Kidney (tissue), 22 donors: ENCODE measurements around the gene EFEMP1. TPM values are rescaled to one million over a fixed set of nuclear protein-coding genes. Genes with fewer than 3 reads are reported as not detected.

Source experiments
- DNase-seq, 5 donors: peaks; one replicate each; pipeline ENCODE4 v3.0.0-alpha.2; 2013 to 2020
- FAIRE-seq: peaks from 2 replicates; lab custom pipeline; 2012; peaks lifted over from hg19 to GRCh38; lab: Jason Lieb, UNC
- H3K27ac ChIP-seq, 2 donors: one replicate each; pipeline ENCODE4 v1.7.0; 2013; ENCODE audit warnings: low read depth in 2 of 2, low read length in 2 of 2, inconsistent platforms in 1 of 2
- H3K27me3 ChIP-seq: one replicate; pipeline ENCODE4 v1.7.1; 2013; ENCODE audit warnings: low read length, inconsistent platforms; ENCODE audit not compliant: control insufficient read depth, insufficient read depth
- H3K36me3 ChIP-seq, 3 donors: one replicate each; pipeline versions ENCODE4 v1.7.0 to v1.7.1; 2013; ENCODE audit warnings: low read length in 3 of 3, control low read depth in 1 of 3, inconsistent platforms in 1 of 3; ENCODE audit not compliant: insufficient read depth in 3 of 3, control insufficient read depth in 2 of 3
- H3K4me1 ChIP-seq, 3 donors: one replicate each; pipeline versions ENCODE4 v1.7.0 to v1.7.1; 2013; ENCODE audit warnings: low read length in 3 of 3, inconsistent platforms in 1 of 3, low read depth in 1 of 3; ENCODE audit not compliant: control insufficient read depth in 2 of 3, insufficient read depth in 2 of 3
- H3K4me3 ChIP-seq, 3 donors: one replicate each; pipeline versions ENCODE4 v1.7.0 to v1.8.1; 2013; ENCODE audit warnings: low read length in 3 of 3, control low read depth in 1 of 3, inconsistent platforms in 1 of 3
- H3K9ac ChIP-seq, 3 donors: one replicate each; pipeline versions ENCODE4 v1.7.0 to v1.7.1; 2013; ENCODE audit warnings: low read length in 3 of 3, control low read depth in 1 of 3, inconsistent platforms in 1 of 3
- H3K9me3 ChIP-seq, 3 donors: one replicate each; pipeline versions ENCODE4 v1.7.0 to v1.7.1; 2013; ENCODE audit warnings: low read length in 3 of 3, control low read depth in 1 of 3, inconsistent platforms in 1 of 3; ENCODE audit not compliant: control insufficient read depth in 2 of 3, insufficient read depth in 1 of 3
- intact Hi-C: fragments of 100-400 bp; cut with DNase I; formaldehyde crosslinking; loops from one replicate; pipeline ENCODE4 v1.11.1; 2022
- long read RNA-seq, 10 donors: library from polyadenylated mRNA in 1 of 10; unstranded in 1 of 10; transcript quantifications; one replicate each; pipeline ENCODE4 v2.0.0 and lab custom pipeline, GENCODE V29; 2021 to 2026
- polyA plus RNA-seq: library from polyadenylated mRNA; stranded (reverse); fragments of 350-450 nt; fragmentation: Illumina TruSeq; extraction: RNeasy Lipid Tissue Mini Kit (QIAGEN cat#74804); gene quantifications from one replicate; pipeline ENCODE4 v1.2.3, GENCODE V29; 2014; ENCODE audit warnings: low read depth, low replicate concordance; ENCODE audit not compliant: insufficient read depth
- total RNA-seq: library from RNA; stranded (reverse); fragmentation: NEBNext Ultra II Directional; extraction: Animal tissue kit (Norgen Biotek cat#: 25700); gene quantifications from one replicate; pipeline ENCODE4 v1.2.1, GENCODE V29; 2021
- TF ChIP-seq, protein P1 (sequence below): IDR thresholded peaks from 3 replicates; pipeline ENCODE4 v1.5.1; 2012; ENCODE audit warnings: mild to moderate bottlenecking, moderate library complexity, borderline replicate concordance; ENCODE audit not compliant: insufficient read depth; ENCODE audit errors: extremely low read depth
- donor health status: control.
- donor health status: control.
- donor health status: control.
- donor health status: control.
- donor health status: control.
- donor health status: DM: yes; HTN: yes; CAD: no.
- donor health status: Normal renal cell carcinoma (clear cell type).

The EFEMP1 gene
- 171 TPM for total RNA-seq
- polyA plus RNA-seq: 68.4 TPM
- long read RNA-seq, donor 1, transcript EFEMP1-202 (11 exons, 3,024 nt): major isoform, 9 of 13 reads
- long read RNA-seq, donor 1, partial matches to known transcripts: 0 of 13 reads
- long read RNA-seq, donor 1, other reads (novel, unspliced or antisense): 0 of 13 reads
- long read RNA-seq, donor 2, transcript EFEMP1-202 (11 exons, 3,024 nt): major isoform, 12 of 22 reads
- long read RNA-seq, donor 2, partial matches to known transcripts: 5 of 22 reads
- long read RNA-seq, donor 2, other reads (novel, unspliced or antisense): 0 of 22 reads
- long read RNA-seq, donor 3, transcript EFEMP1-201 (12 exons, 1,820 nt): minor isoform, 7 of 34 reads
- long read RNA-seq, donor 3, transcript EFEMP1-202 (11 exons, 3,024 nt): major isoform, 11 of 34 reads
- long read RNA-seq, donor 3, partial matches to known transcripts: 15 of 34 reads
- long read RNA-seq, donor 3, other reads (novel, unspliced or antisense): 0 of 34 reads
- long read RNA-seq, donor 4, transcript EFEMP1-202 (11 exons, 3,024 nt): major isoform, 8 of 16 reads
- long read RNA-seq, donor 4, partial matches to known transcripts: 5 of 16 reads
- long read RNA-seq, donor 4, other reads (novel, unspliced or antisense): 0 of 16 reads
- long read RNA-seq, donor 5, partial matches to known transcripts: 0 of 1 reads
- long read RNA-seq, donor 5, other reads (novel, unspliced or antisense): 0 of 1 reads
- long read RNA-seq, donor 6, transcript EFEMP1-202 (11 exons, 3,024 nt): major isoform, 8 of 31 reads
- long read RNA-seq, donor 6, transcript EFEMP1-201 (12 exons, 1,820 nt): minor isoform, 7 of 31 reads
- long read RNA-seq, donor 6, partial matches to known transcripts: 16 of 31 reads
- long read RNA-seq, donor 6, other reads (novel, unspliced or antisense): 0 of 31 reads
- long read RNA-seq, donor 7, transcript EFEMP1-202 (11 exons, 3,024 nt): major isoform, 79 of 167 reads
- long read RNA-seq, donor 7, transcript EFEMP1-201 (12 exons, 1,820 nt): minor isoform, 61 of 167 reads
- long read RNA-seq, donor 7, partial matches to known transcripts: 15 of 167 reads
- long read RNA-seq, donor 7, other reads (novel, unspliced or antisense): 12 of 167 reads
- long read RNA-seq, donor 8, transcript EFEMP1-202 (11 exons, 3,024 nt): major isoform, 7 of 19 reads
- long read RNA-seq, donor 8, partial matches to known transcripts: 8 of 19 reads
- long read RNA-seq, donor 8, other reads (novel, unspliced or antisense): 0 of 19 reads
- long read RNA-seq, donor 9, partial matches to known transcripts: 5 of 9 reads
- long read RNA-seq, donor 9, other reads (novel, unspliced or antisense): 0 of 9 reads
- long read RNA-seq, donor 10, transcript EFEMP1-202 (11 exons, 3,024 nt): major isoform, 7 of 20 reads
- long read RNA-seq, donor 10, partial matches to known transcripts: 9 of 20 reads
- long read RNA-seq, donor 10, other reads (novel, unspliced or antisense): 0 of 20 reads

- peak; percentile 87 to 93 (median 91) for DNase-seq
- Histone ChIP-seq H3K27ac (peak within 1 kb of the TSS in 1 of 2 donors; percentile 25), H3K36me3 (no peaks in the 10 kb centered on the region), H3K9me3 (no peaks in the 10 kb centered on the region), H3K4me3 (peak within 1 kb of the TSS; percentile 77 to 91 (median 79)), H3K9ac (peak within 1 kb of the TSS; percentile 54 to 80 (median 66)), H3K4me1 (peaks cover 0 to 3% (median 0%) of the 10 kb centered on the region in 3 donors), H3K27me3 (no peaks in the 10 kb centered on the region)
- TF ChIP-seq, protein P1, sequence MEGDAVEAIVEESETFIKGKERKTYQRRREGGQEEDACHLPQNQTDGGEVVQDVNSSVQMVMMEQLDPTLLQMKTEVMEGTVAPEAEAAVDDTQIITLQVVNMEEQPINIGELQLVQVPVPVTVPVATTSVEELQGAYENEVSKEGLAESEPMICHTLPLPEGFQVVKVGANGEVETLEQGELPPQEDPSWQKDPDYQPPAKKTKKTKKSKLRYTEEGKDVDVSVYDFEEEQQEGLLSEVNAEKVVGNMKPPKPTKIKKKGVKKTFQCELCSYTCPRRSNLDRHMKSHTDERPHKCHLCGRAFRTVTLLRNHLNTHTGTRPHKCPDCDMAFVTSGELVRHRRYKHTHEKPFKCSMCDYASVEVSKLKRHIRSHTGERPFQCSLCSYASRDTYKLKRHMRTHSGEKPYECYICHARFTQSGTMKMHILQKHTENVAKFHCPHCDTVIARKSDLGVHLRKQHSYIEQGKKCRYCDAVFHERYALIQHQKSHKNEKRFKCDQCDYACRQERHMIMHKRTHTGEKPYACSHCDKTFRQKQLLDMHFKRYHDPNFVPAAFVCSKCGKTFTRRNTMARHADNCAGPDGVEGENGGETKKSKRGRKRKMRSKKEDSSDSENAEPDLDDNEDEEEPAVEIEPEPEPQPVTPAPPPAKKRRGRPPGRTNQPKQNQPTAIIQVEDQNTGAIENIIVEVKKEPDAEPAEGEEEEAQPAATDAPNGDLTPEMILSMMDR: no peak
- FAIRE-seq: no peak
- intact Hi-C loops: no loop called here
Measured at GRCh38 chr2:55923091-55923981, at the start of gene EFEMP1. Gene EFEMP1, minus strand, starts transcription at chr2:55923782. Its CDS starts 1,342 bp downstream, at chr2:55922440.

- Histone ChIP-seq H3K27ac (no peak overlapping the region), H3K9ac (no peak overlapping the region), H3K36me3 (no peaks in the 10 kb centered on the region), H3K27me3 (no peaks in the 10 kb centered on the region), H3K4me1 (no peaks in the 10 kb centered on the region), H3K9me3 (no peaks in the 10 kb centered on the region), H3K4me3 (no peak overlapping the region)
- FAIRE-seq (no peak), DNase-seq (no peak)
- intact Hi-C loops: no loop called here
- TF ChIP-seq, protein P1: no peak
Measured at GRCh38 chr2:55970500-55970899, 46.9 kb upstream of the EFEMP1 start.

GRCh38 chr2:55968941-55969340 lies 45.4 kb upstream of the EFEMP1 start:
- Histone ChIP-seq H3K4me3 (no peak overlapping the region), H3K27ac (no peak overlapping the region), H3K9me3 (no peaks in the 10 kb centered on the region), H3K36me3 (no peaks in the 10 kb centered on the region), H3K9ac (no peak overlapping the region), H3K4me1 (no peaks in the 10 kb centered on the region), H3K27me3 (no peaks in the 10 kb centered on the region)
- intact Hi-C loops: no loop called here
- TF ChIP-seq, protein P1: no peak
- no peak for FAIRE-seq
- DNase-seq: no peak
